Measurements from ENCODE around the gene SCRT2.

- TF ChIP-seq POLR2A (IDR thresholded peaks at IDR 0.05; ENCODE audit: low read depth, low read length) = no peak
- no peak for TF ChIP-seq POLR2AphosphoS5 (IDR thresholded peaks at IDR 0.05; ENCODE audit: low read depth, low read length)
- no peak for TF ChIP-seq TAF1 (IDR thresholded peaks at IDR 0.05; ENCODE audit: low read depth, low read length)
- TF ChIP-seq SPI1 (IDR thresholded peaks at IDR 0.05; ENCODE audit: low read depth, low read length) = no peak
- no peak for TF ChIP-seq PAX5 (IDR thresholded peaks at IDR 0.05; ENCODE audit: insufficient read depth, low read length, severe bottlenecking)
Observed at GRCh38 chr20:622161-622560, 53.4 kb downstream of the SCRT2 start.

Data from GM12891 (cell line).